Muscle of arm (tissue), 12 donors: Measurements from ENCODE around the gene IQUB. TPM values are rescaled to one million over a fixed set of nuclear protein-coding genes. Genes with fewer than 3 reads are reported as not detected.
"Not testable (repeated sequence)": the region's sequence is repeated elsewhere in the genome, so short reads cannot be mapped to it uniquely, and the experiment has no call there.

Experiments
- DNase-seq: peaks from one replicate; pipeline ENCODE4 v3.0.0-alpha.2; 2013
- polyA plus RNA-seq, 12 donors: library from polyadenylated mRNA; unstranded; fragments of 120-200 nt; gene quantifications; one replicate each; pipeline ENCODE4 v1.2.1, GENCODE V29; 2013; ENCODE audit not compliant: insufficient read length in 12 of 12

Gene IQUB
- polyA plus RNA-seq, 12 donors: 0.27 to 0.53 (median 0.34) TPM; not detected in 2

DNA sequence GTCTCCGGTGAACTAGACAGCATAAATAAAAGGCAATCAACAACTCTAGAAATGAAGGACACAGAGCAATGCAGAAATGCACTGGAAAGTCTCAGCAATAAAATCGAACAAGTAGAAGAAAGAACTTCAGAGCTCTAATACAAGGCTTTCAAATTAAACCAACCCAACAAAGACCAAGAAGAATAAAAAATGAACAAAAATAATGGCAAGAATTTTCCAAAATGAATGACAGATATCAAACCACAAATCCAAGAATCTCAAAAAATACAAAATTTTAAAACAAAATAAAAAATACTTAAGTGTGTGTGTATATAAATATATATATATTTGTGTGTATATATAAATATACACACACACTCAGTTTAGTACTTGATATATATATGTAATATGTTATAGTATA lies 110.8 kb downstream of the IQUB start:
- no peak for DNase-seq

DNA sequence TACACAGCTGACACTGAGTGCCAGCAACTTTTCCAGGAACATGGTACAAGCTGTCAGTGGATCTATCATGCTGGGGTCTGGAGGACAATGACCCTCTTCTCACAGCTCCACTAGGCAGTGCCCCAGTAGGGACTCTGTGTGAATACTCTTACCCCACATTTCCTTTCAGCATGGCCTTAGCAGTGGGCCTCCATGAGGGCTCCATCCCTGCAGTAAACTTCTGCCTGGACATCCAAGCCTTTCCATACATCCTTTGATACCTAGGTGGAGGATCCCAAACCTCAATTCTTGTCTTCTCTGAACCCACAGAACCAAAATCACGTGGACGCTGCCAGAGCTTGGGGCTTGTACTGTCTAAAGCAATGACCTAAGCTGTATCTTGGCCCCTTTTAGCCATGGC lies 116.8 kb downstream of the IQUB start:
- no peak for DNase-seq

DNA sequence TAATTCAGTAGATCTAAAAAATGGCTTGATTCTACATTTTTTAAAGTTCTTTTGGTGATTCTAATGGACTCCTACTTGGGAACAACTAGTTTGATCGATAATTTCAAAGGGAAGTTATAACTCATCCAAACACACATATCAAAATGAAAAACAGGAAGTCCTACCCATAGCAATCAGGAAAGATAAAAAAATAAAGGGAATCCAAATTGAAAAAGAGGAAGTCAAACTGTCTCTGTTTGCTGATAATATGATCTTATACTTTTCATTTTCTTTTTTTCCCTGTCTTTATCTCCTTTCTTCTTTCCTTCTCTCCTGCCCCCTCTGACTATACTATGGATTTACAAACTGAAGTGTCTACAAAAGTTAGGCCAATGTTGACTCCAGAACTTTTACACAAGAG lies 118.8 kb downstream of the IQUB start:
- no peak for DNase-seq

DNA sequence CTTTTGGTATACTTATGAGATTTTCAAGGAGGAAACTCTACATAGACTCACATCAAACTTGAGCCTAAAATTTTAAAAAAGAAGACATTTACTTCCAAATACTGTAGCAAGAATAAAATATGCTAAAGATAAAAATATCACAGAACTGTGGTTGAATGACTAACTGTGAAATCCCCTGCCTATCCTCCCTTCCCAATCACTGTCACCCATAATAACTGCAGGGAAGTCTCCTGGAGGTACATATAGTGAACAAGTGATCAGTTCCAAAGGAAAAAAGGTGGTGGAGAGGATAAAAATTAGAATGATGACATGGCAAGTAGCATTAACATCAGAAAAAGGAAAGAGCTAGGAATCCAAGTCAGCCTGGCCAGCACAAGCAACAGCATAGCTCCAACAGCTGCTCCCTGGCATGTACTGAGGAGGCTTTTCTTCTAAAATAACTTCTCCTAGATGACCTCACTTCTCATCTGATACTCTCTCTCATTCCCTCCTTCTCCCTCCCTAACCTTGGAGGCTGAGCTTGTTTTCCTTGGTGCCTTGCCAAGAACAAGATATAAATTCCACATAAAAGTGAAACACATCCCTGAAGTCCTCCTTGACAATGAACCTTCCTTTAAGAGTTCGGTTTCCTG lies 124.0 kb downstream of the IQUB start:
- peak; percentile 78 for DNase-seq

DNA sequence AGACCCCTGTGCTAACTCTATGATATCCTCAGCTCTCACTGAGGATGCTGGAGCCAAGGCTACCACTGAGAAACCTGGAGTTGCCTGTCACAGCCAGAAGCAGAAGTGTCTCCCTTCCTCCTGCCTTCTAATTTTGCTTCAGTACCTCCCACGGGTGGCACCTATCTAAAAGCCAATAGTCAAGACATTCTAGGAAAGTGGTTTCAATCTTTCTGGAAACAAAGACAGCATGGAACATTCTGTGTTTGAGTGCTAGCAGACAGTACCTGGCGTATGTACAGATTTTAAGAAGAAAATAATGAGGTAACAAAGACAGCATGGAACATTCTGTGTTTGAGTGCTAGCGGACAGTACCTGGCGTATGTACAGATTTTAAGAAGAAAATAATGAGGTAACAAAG lies 126.4 kb downstream of the IQUB start:
- DNase-seq: not testable (repeated sequence)

Other genes with a start within 250 kb of the IQUB start
- 100 to 1,000 TPM in 11 of 12 donors, not detected in 1; 101 to 168 (median 135) TPM for gene NDUFA5, start 23.2 kb upstream of the IQUB start, polyA plus RNA-seq
- gene ASB15, start 67.2 kb upstream of the IQUB start, polyA plus RNA-seq: 10 to 100 TPM in 1 of 12 donors, 1 to 10 TPM in 9, not detected in 2; 3.2 to 10.2 (median 6.5) TPM
- 100 to 1,000 TPM in 10 of 12 donors, 10 to 100 TPM in 1, not detected in 1; 75.9 to 317 (median 158) TPM for gene LMOD2, start 121.3 kb upstream of the IQUB start, polyA plus RNA-seq
- 10 to 100 TPM in 11 of 12 donors, not detected in 1; 32.1 to 40.3 (median 36.0) TPM for gene WASL, start 214.4 kb upstream of the IQUB start, polyA plus RNA-seq